ENCODE measurements around the gene NNMT.

DNA sequence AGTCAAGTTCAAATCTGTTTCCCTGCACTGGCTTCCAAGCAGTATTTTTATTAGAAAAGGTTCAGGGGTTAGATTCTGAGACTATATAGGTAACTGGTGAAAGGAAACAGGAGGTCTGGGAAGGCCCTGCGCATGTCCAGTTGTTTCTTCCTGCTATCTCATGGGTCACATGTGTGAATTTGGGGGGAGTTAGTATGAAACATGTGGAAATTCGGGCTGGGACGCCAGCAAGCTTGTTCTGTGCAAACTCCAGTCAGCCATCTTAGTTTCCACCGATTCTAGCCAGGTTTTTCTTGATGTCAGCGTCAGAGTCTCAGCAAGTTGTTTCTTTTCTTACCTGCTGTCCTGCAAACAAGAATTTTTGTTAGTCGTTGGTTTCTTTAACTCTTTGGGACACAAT is 46.8 kb downstream of the NNMT start:
- TF ChIP-seq CTCF (IDR thresholded peaks at IDR 0.05; ENCODE audit: extremely low read depth in 1 of 2, insufficient read depth in 1 of 2, low read depth in 1 of 2, low read length in 2 of 2): no peak
- TF ChIP-seq, protein P1, sequence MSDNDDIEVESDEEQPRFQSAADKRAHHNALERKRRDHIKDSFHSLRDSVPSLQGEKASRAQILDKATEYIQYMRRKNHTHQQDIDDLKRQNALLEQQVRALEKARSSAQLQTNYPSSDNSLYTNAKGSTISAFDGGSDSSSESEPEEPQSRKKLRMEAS (IDR thresholded peaks at IDR 0.05; ENCODE audit: insufficient read depth, insufficient read length): no peak
- no peak for TF ChIP-seq POLR2A (IDR thresholded peaks at IDR 0.05; ENCODE audit: low read depth, low read length)
- TF ChIP-seq EZH2 (IDR thresholded peaks at IDR 0.05; ENCODE audit: borderline replicate concordance, low read depth, low read length, severe bottlenecking): no peak
- TF ChIP-seq POLR2AphosphoS5 (IDR thresholded peaks at IDR 0.05; ENCODE audit: insufficient read depth, low read depth, low read length): no peak
- no peak for TF ChIP-seq FOS (IDR thresholded peaks at IDR 0.05; ENCODE audit: borderline replicate concordance, insufficient read depth, low read length)
- TF ChIP-seq JUN (IDR thresholded peaks at IDR 0.05; ENCODE audit: borderline replicate concordance, insufficient read depth, insufficient read length, low read depth): no peak

Measured in endothelial cell of umbilical vein (primary cell).